HG02970 (cell line): ENCODE data around the gene GMPR2.
A peak's percentile ranks its signal among the peaks of the same experiment; 100 is the strongest.
"Not testable (repeated sequence)": the region's sequence is repeated elsewhere in the genome, so short reads cannot be mapped to it uniquely, and the experiment has no call there.

Experiments
- ATAC-seq: cut with Tn5 transposase; IDR thresholded peaks from one replicate; pipeline ENCODE4 v1.9.1; 2021; ENCODE audit warnings: mild to moderate bottlenecking, moderate library complexity, moderate number of reproducible peaks; ENCODE audit not compliant: unreplicated experiment, low FRiP score

GMPR2 gene

DNA sequence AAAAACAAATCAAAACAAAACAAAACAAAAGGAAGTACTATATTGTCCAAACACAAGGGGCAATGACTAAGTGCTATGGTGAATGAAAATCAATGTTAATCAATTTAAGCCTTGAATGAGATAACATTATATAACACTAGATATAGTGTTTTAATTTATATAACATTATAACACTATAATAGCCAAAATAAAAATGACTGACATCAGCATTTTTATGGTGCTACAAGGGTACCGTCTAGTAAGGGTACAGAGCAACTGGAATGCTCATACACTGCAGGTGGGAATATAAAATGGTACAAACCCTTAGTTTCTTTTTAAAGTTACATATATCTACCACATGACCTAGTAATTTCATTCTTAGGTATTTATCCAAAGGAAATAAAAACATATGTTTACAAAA is 6.3 kb upstream of the GMPR2 start:
- ATAC-seq: no peak

- no peak for ATAC-seq
These were observed 3.8 kb upstream of the GMPR2 start for GRCh38 chr14:24228902-24229301.

- ATAC-seq: no peak
These were observed 1.2 kb upstream of the GMPR2 start for GRCh38 chr14:24231263-24232120.

DNA sequence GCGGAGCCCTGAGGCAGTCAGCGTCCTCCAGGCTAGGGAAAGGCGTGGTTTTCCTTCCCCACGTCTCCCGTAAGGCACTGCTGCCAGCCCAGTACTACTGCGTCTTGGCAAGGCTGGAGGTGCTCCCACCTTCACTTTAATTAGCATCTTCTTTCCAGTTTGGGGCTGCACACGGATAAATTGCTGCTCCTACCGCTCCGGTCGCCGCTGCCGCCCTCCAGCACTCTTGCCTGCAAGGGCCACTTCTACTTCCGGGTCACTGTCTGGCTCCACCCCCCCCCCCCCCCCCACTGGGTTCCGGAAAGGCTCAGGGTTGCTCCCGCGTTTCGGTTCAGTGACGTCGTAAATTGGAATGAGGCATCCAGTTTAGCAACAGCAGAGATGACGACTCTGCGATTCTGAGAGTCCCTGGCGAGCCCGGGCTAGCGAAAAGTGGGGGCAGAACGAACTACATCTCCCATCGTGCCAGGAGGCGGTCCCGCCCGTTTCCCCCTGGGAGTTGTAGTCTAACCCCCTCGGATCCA is 546 bp upstream of the GMPR2 start, which contains the start of gene NEDD8:
Gene NEDD8 (minus strand): TSS at position 247 of the 524 bp plus-strand sequence. CDS start 100 bp downstream, at position 147.
- peak; percentile 73 for ATAC-seq

DNA sequence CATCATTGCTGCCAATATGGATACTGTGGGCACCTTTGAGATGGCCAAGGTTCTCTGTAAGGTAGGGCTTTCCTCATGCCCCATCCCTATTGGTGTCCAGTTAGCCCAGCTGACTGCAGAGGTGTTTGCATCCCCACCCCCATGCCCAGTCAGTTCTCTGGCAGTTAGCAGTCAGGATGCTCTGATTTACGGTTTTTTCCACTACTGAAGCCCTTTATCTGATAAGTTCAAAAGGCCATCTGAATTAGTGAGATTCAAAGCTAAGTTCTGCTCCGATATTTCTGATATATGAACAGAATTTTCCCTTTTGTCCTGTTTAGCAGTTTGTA is 773 bp downstream of the GMPR2 start:
- no peak for ATAC-seq

DNA sequence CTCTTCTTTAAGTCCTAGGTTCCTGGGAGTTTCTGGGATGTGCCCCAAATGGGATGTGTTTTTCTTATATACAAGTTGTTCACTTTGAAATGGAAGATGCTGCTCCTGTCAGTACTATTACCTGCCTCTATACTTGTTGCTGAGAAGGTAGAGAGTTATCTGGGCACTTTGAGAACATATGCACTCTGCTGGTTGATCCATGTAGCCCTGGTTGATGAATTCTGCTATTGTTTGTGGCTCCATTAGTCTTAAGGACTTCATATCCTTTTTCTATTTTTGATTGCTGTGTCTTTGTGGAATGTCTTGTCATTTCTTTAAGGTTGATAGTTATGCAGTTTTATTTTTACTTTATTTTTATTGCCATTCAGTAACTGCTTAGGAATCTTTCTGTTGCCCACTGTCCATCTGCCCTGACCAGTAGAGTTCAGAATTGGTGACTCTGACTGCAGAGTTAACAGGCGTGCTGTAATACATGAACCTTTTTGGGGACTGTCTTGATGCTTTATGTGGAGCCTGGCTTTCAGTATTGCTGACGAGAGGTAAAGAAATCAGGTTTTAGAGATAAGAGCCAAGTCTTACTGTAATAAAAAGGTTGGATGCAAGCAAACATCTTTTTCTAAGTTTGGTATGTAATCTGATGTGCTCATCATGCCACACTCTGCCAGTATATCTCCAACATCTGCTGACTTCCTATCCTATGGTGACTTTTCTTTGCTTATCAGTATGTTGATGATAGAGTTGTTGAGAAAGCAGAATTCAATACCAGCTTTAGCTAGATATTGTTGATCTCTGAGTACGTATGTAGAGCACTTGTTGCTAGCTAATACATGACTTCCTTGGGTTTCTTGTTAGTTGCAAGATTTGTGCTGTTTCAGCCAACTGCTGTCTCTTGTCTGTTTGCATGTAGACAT is 1.6 kb downstream of the GMPR2 start:
- ATAC-seq: no peak

DNA sequence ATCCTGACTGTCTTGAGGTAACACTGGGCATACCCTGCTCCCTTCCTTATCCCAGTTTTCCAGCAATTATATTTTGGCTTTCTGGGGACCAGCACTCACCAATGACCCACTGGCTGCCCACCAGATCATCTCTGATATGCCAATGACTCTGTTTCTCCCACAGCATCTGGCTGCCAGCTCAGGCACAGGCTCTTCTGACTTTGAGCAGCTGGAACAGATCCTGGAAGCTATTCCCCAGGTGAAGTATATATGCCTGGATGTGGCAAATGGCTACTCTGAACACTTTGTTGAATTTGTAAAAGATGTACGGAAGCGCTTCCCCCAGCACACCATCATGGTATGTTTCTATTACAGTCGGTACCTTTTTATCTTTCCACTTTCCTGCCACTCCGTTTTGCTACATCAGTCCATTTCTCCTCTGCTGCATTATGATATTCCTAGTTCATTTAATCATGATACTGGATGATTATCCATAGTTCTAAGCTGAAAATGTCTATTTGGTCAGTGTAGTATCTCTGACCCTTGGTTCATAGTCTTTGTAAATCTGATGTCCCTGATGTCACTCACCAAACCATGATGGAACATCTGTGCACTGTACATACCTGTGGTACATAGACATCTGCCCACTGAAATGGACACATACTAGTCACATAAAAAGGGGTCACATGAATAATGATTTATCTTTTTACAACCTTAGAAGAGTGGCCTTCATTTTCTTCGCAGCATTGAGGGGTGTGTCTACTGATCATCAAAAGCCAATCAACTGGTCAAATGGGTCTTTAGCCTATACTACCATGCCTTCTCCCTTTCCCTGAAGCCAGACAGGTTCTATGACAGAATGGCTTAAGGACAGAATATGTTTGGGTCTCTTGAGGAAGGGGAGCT is 3.3 kb downstream of the GMPR2 start:
- ATAC-seq: no peak

DNA sequence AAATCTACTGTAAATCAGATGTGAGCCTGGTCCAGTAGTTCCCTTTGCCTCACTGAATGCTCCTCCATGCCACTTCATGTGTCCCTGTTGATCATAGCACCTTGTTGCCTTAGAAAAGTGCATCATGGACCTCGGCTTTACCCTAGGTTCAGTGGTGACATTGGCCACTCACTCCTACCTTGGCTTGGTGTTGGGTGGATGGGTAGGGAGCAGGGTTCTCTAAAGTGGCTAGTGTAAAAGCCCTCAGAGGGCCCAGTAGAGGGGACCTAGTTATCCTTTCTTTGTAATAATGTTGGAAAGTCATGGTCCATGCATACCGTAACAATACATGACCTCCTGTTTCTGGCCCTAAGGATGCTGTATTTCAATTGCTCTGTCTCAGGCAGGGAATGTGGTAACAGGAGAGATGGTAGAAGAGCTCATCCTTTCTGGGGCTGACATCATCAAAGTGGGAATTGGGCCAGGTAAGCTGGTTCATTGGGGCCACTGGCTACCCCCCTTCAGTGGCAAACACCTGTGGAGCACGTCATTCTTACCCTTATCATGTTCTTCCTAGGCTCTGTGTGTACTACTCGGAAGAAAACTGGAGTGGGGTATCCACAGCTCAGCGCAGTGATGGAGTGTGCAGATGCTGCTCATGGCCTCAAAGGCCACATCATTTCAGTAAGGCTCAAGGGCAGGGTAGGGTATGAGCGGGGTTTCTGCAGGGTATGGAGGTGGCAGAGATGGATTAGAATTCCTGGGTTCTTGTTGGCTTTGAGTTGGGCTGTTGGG is 4.1 kb downstream of the GMPR2 start:
- no peak for ATAC-seq

DNA sequence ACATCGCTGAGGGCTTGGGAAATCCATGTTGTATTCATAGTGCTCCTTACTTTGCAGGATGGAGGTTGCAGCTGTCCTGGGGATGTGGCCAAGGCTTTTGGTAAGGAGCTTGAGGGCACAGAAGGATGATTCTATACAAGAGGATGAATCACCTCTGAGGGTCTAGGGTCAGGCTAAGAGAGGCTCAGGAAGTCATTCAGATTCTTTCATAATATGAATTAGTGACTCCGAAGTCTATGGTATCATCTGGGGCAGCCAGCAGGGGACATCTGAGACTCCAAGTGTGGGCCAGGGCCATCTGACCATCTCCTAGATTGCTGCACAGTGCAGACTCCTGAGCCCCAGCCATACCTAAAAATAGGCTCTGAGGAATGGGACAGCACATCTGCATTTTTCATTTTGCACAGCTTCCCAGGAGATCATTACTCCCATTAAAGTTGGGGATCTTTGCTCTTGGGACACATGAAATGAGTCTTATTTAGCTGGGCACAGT is 4.8 kb downstream of the GMPR2 start:
- no peak for ATAC-seq

DNA sequence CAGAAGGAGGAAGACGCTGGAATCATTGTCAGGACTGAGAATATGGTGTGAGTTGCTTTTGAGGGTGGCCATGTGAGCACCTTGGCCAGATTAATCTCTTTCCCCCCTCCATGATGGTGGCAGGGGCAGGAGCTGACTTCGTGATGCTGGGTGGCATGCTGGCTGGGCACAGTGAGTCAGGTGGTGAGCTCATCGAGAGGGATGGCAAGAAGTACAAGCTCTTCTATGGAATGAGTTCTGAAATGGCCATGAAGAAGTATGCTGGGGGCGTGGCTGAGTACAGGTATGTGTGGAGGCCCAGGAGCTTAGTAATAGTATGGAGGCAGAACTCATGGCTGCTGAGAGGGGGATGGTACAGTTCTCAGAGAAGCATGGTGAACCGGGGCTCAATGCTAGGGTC is 5.4 kb downstream of the GMPR2 start:
- ATAC-seq: no peak

- ATAC-seq: no peak
These were observed 5.9 kb downstream of the GMPR2 start for GRCh38 chr14:24238527-24239037.

DNA sequence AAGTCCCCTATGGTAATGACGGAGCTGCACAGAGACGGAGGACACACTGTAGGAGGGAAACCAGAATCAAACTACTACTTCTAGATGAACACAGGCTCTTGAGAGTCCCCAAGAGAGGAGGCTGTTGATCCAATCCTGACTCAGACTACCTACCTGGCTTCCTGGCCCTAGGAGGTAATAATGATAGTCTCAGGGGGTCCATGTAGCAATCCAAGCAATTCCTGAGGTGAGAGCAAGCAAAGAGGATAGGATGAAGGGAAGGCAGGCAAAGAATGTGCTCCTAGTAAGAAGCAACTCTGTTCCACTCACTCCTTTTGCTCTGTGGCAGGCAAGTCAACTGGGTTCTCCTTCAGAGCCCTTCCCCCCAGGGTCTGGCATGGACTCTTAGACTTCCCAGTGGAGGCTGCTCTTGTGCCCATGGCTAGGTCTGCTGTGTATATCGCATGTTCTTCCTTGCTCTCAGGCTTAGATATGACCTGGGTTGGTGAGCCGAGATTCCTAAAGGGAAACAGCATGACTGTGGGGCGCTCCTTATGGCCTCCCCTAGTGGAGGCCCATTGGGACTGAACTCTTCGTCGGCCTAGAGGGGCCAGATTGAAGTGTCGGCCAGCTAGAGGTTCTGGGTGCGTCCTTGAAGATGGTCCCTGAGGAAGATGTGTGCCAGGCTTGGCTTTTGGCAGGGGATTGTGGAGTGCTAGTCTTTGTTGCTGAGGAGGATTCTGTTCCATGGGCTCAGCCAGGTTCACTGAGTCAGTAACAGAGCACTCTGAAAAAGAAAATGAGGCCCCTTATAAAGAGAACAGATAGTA is 7.6 kb downstream of the GMPR2 start:
- no peak for ATAC-seq

- ATAC-seq: peak; percentile 70
These were observed 9.2 kb downstream of the GMPR2 start for GRCh38 chr14:24241829-24242443.

DNA sequence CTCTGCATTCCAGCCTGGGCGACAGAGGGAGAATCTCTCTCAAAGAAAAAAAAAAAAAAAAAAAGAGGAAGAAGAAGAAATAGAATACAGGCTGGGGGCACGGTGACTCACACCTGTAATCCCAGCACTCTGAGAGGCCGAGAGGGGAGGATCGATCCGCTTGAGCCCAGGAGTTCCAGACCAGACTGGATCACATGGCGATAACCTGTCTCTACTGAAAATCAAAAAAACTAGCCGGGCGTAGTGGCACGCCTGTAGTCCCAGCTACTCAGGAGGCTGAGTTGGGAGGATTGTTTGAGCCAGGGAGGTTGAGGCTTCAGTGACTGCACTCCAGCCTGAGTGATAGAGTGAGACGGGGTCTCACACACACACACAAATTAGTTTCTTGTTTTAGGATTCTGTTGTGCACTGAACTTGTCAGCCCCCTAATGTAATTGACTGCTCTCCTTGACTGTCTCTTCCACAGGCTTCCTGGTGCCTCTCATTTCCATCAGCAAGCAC is 10.7 kb downstream of the GMPR2 start:
- no peak for ATAC-seq

DNA sequence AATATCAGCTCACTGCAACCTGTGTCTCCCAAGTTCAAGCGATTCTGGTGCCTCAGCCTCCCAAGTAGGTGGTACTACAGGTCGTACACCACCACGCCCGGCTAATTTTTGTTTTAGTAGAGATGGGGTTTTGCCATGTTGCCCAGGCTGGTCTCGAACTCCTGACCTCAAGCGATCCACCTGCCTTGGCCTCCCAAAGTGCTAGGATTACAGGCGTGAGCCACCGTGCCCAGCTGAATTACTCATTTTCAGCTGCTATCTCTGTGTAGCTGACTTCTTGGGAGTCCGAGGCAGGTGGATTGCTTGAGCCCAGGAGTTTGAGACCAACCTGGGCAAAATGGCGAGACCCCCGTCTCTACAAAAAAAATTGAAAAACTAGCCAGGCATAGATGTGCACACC is 12.6 kb downstream of the GMPR2 start:
- not testable (repeated sequence) for ATAC-seq

- no peak for ATAC-seq
These were observed 14.1 kb downstream of the GMPR2 start for GRCh38 chr14:24246765-24247212.

- no peak for ATAC-seq
These were observed 14.7 kb downstream of the GMPR2 start for GRCh38 chr14:24247422-24247821.
